K562 (cell line): ENCODE data around the gene KCTD12. TPM values are rescaled to one million over a fixed set of nuclear protein-coding genes. Genes with fewer than 3 reads are reported as not detected.

Experiments used
- BACH1 ChIP-seq: fragments of 200-800 bp; sonication (Bioruptor generic); IDR thresholded peaks from 2 replicates; pipeline ENCODE4 v1.6.1; 2016; ENCODE audit warnings: missing genetic modification characterization, missing compliant biosample characterization
- NCOA2 ChIP-seq, 2 experiments: fragments of 450-650 bp; IDR thresholded peaks; 2 replicates each; pipeline ENCODE4 v1.6.1; 2018; ENCODE audit warnings: mild to moderate bottlenecking in 2 of 2, moderate library complexity in 1 of 2; ENCODE audit not compliant: partially characterized antibody in 2 of 2
- NFRKB ChIP-seq: fragments of 450-650 bp; IDR thresholded peaks from 2 replicates; pipeline ENCODE4 v1.6.1; 2016; ENCODE audit warnings: low read depth
- SETDB1 ChIP-seq: IDR thresholded peaks from one replicate; pipeline ENCODE4 v1.6.1; 2012; ENCODE audit warnings: low read length, control low read depth, inconsistent platforms
- SMARCC2 ChIP-seq: fragments of 450-650 bp; IDR thresholded peaks from 2 replicates; pipeline ENCODE4 v1.6.1; 2017; ENCODE audit warnings: antibody characterized with exemption, moderate library complexity, mild to moderate bottlenecking, low read depth
- ZKSCAN3 ChIP-seq: fragments of 250-450 bp; sonication (Bioruptor Pico); IDR thresholded peaks from 2 replicates; pipeline ENCODE4 v1.4.0; 2020
- polyA plus RNA-seq, 8 experiments: library from polyadenylated mRNA; depleted of rRNA in 4 of 8; stranded (reverse) in 5 of 8; unstranded in 3 of 8; fragments of >200 nt; fragmentation: Nextera tagmentation in 2 of 8; fragmentation: Illumina TruSeq in 1 of 8; extraction: Ambion mirVana in 2 of 8; extraction: Trizol in 1 of 8; gene quantifications; 2 replicates each; pipeline versions ENCODE4 v1.2.1 to v1.2.3, GENCODE V29; 2011 to 2014; ENCODE audit warnings: inconsistent platforms in 1 of 8, missing spikeins in 1 of 8
- total RNA-seq, 7 experiments: library from RNA; depleted of rRNA in 6 of 7; stranded (reverse); fragments of >200 nt in 6 of 7; fragmentation: Illumina TruSeq in 2 of 7; extraction: Trizol in 2 of 7; gene quantifications; 2 replicates each; pipeline versions ENCODE4 v1.2.1 to v1.2.3, GENCODE V29; 2011 to 2021; ENCODE audit warnings: low replicate concordance in 1 of 7
- TF ChIP-seq, protein P1 (sequence below), 2 experiments: fragments of 450-650 bp in 1 of 2; sonication (generic) in 1 of 2; formaldehyde crosslinking in 1 of 2; IDR thresholded peaks in 1 of 2; conservative IDR thresholded peaks in 1 of 2; 2 replicates each; pipeline versions ENCODE4 v1.6.1 to v1.8.1; 2016 to 2023; ENCODE audit warnings: mild to moderate bottlenecking in 2 of 2, moderate library complexity in 2 of 2, inconsistent platforms in 1 of 2, missing genetic modification reagents in 1 of 2
- TF ChIP-seq, protein P2 (sequence below): fragments of 200-600 bp; sonication (generic); IDR thresholded peaks from one replicate; pipeline ENCODE4 v1.6.1; 2012; ENCODE audit warnings: mild to moderate bottlenecking, low read depth, low read length, inconsistent platforms
- TF ChIP-seq, protein P3 (sequence below): fragments of 450-650 bp; formaldehyde crosslinking; IDR thresholded peaks from 2 replicates; pipeline ENCODE4 v1.4.0; 2022; ENCODE audit warnings: missing genetic modification characterization

Gene KCTD12
- total and polyA plus RNA-seq, 9 of the 15 experiments (the other 6 are each of a cell fraction or from before 2014, with no cell fraction given): 0.14 to 0.93 (median 0.32) TPM

DNA sequence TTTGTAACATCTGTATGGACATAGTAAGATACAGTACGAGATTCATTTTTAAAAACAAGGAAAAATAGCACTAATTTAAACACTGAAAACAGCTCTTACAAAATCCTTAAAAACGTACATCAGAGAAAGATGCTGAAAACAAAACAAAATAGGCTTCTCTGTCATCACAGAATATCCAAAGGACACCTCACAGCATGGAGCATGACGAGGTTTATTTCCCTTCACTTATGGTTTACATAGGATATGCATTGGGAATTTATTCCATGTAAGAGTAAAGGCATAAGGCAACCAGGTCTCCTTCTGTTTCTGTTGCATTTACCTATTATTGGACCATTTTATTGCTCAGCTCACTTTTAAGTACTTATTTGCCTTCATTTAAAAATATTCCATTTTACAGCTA, 3.0 kb downstream of the KCTD12 start (continued):
- TF ChIP-seq, protein P1, sequence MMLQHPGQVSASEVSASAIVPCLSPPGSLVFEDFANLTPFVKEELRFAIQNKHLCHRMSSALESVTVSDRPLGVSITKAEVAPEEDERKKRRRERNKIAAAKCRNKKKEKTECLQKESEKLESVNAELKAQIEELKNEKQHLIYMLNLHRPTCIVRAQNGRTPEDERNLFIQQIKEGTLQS (IDR thresholded peaks at IDR 0.05): no peak
- TF ChIP-seq, protein P1 (CRISPR knock-in tag; conservative IDR thresholded peaks at IDR 0.05): no peak
- TF ChIP-seq SETDB1: no peak
- no peak for TF ChIP-seq BACH1 (tag)
- TF ChIP-seq SMARCC2: no peak
- TF ChIP-seq, protein P2, sequence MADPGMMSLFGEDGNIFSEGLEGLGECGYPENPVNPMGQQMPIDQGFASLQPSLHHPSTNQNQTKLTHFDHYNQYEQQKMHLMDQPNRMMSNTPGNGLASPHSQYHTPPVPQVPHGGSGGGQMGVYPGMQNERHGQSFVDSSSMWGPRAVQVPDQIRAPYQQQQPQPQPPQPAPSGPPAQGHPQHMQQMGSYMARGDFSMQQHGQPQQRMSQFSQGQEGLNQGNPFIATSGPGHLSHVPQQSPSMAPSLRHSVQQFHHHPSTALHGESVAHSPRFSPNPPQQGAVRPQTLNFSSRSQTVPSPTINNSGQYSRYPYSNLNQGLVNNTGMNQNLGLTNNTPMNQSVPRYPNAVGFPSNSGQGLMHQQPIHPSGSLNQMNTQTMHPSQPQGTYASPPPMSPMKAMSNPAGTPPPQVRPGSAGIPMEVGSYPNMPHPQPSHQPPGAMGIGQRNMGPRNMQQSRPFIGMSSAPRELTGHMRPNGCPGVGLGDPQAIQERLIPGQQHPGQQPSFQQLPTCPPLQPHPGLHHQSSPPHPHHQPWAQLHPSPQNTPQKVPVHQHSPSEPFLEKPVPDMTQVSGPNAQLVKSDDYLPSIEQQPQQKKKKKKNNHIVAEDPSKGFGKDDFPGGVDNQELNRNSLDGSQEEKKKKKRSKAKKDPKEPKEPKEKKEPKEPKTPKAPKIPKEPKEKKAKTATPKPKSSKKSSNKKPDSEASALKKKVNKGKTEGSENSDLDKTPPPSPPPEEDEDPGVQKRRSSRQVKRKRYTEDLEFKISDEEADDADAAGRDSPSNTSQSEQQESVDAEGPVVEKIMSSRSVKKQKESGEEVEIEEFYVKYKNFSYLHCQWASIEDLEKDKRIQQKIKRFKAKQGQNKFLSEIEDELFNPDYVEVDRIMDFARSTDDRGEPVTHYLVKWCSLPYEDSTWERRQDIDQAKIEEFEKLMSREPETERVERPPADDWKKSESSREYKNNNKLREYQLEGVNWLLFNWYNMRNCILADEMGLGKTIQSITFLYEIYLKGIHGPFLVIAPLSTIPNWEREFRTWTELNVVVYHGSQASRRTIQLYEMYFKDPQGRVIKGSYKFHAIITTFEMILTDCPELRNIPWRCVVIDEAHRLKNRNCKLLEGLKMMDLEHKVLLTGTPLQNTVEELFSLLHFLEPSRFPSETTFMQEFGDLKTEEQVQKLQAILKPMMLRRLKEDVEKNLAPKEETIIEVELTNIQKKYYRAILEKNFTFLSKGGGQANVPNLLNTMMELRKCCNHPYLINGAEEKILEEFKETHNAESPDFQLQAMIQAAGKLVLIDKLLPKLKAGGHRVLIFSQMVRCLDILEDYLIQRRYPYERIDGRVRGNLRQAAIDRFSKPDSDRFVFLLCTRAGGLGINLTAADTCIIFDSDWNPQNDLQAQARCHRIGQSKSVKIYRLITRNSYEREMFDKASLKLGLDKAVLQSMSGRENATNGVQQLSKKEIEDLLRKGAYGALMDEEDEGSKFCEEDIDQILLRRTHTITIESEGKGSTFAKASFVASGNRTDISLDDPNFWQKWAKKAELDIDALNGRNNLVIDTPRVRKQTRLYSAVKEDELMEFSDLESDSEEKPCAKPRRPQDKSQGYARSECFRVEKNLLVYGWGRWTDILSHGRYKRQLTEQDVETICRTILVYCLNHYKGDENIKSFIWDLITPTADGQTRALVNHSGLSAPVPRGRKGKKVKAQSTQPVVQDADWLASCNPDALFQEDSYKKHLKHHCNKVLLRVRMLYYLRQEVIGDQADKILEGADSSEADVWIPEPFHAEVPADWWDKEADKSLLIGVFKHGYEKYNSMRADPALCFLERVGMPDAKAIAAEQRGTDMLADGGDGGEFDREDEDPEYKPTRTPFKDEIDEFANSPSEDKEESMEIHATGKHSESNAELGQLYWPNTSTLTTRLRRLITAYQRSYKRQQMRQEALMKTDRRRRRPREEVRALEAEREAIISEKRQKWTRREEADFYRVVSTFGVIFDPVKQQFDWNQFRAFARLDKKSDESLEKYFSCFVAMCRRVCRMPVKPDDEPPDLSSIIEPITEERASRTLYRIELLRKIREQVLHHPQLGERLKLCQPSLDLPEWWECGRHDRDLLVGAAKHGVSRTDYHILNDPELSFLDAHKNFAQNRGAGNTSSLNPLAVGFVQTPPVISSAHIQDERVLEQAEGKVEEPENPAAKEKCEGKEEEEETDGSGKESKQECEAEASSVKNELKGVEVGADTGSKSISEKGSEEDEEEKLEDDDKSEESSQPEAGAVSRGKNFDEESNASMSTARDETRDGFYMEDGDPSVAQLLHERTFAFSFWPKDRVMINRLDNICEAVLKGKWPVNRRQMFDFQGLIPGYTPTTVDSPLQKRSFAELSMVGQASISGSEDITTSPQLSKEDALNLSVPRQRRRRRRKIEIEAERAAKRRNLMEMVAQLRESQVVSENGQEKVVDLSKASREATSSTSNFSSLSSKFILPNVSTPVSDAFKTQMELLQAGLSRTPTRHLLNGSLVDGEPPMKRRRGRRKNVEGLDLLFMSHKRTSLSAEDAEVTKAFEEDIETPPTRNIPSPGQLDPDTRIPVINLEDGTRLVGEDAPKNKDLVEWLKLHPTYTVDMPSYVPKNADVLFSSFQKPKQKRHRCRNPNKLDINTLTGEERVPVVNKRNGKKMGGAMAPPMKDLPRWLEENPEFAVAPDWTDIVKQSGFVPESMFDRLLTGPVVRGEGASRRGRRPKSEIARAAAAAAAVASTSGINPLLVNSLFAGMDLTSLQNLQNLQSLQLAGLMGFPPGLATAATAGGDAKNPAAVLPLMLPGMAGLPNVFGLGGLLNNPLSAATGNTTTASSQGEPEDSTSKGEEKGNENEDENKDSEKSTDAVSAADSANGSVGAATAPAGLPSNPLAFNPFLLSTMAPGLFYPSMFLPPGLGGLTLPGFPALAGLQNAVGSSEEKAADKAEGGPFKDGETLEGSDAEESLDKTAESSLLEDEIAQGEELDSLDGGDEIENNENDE: no peak
- no peak for TF ChIP-seq NCOA2 (IDR thresholded peaks at IDR 0.05; ENCODE audit: partially characterized antibody in 2 of 2)
- TF ChIP-seq NFRKB: no peak
- no peak for TF ChIP-seq ZKSCAN3 (CRISPR knock-in tag)
- TF ChIP-seq, protein P3, sequence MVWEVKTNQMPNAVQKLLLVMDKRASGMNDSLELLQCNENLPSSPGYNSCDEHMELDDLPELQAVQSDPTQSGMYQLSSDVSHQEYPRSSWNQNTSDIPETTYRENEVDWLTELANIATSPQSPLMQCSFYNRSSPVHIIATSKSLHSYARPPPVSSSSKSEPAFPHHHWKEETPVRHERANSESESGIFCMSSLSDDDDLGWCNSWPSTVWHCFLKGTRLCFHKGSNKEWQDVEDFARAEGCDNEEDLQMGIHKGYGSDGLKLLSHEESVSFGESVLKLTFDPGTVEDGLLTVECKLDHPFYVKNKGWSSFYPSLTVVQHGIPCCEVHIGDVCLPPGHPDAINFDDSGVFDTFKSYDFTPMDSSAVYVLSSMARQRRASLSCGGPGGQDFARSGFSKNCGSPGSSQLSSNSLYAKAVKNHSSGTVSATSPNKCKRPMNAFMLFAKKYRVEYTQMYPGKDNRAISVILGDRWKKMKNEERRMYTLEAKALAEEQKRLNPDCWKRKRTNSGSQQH: no peak
